GM04503 (cell line): Measurements from ENCODE around the gene FHIT.

Experiments
- DNase-seq: peaks from one replicate; pipeline ENCODE4 v3.0.0-alpha.2; 2012; ENCODE audit warnings: low read depth

Gene FHIT

GRCh38 chr3:59793976-59794375 is 1457.3 kb downstream of the FHIT start:
- DNase-seq = no peak

DNA sequence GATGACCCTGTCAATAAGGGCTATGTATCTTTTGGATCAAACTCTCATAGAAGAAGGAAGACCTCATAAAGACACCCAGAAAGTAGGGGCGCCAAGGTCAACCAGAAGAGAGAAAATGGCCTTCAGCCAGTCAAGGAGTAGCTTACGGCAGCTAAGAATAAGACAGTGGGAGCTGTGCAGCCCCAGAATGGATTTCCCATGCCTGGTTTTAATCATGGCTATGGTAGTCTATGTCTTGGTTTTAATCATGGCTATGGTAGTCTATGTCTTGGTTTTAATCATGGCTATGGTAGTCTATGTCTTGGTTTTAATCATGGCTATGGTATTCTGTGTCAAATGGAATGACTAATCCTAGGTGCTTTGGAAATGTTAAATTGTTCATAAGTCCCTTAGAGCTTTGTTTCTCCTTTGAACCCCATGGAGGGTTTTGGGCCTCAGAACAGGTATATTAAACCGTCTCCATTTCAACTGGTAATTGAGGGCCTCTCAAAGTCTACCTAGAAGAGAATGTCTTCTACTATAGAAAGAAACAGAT is 1459.4 kb downstream of the FHIT start:
- DNase-seq = no peak

DNA sequence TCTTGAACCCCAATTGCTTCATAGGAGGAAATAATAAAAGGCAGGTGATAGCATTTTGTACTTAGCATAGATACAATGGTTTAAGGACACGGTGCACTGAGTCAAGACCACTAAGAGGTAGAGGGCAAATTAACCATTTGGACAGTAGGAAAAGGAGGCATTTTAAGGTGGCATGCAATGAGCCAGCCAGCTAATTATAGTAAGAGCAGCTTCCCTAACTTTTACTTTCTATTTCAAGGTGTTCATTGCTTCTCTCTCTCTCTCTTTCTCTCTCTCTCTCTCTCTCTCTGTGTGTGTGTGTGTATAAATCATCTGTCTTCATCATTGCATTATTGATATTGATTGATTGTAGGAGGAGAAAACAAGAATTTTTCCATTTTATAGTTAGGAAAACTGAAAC is 1461.0 kb downstream of the FHIT start:
- DNase-seq = no peak

- no peak for DNase-seq
These were observed 1462.5 kb downstream of the FHIT start for GRCh38 chr3:59788801-59789200.

GRCh38 chr3:59788133-59788532 is 1463.1 kb downstream of the FHIT start:
- DNase-seq = no peak

DNA sequence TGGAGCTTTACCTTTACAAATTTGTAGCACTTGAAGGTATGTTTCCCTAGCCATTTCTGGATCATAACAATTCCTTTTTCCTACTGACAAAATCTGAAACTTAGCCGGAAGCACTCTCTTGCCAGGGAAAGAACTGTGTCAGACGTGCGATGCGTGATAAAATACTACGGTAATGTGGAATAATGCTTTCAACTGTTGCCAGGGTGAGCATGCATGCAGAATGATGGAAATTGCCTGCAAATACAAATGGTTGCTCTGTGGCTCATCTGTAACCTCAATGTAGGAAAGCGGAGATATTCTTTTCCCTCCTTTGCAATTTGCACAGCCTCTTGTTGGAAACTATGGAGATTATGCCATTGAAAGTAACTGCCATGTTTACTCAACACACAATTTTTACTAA is 1464.9 kb downstream of the FHIT start:
- DNase-seq = no peak

DNA sequence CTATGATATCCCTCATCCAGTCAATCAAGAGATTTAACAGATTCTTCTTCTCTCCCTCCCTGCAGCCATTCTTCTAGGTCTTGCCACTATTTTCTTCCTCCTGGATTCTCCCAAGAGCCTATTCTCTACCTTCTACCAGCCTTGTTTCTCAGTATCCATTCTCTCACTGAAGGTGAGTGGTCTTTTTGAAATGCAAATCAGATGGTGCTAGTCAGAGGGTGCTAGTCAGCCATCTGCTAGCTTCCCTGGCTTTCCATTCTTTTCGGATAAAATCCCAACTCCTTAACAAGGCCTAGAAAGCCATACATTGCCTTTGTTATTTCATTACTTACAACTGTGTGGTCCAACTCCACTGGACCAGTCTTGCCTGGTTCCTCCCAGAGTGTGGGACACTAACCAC is 1467.1 kb downstream of the FHIT start:
- no peak for DNase-seq

GRCh38 chr3:59783468-59783988 is 1467.7 kb downstream of the FHIT start:
- DNase-seq = no peak

- DNase-seq = no peak
These were observed 1468.6 kb downstream of the FHIT start for GRCh38 chr3:59782664-59783063.

DNA sequence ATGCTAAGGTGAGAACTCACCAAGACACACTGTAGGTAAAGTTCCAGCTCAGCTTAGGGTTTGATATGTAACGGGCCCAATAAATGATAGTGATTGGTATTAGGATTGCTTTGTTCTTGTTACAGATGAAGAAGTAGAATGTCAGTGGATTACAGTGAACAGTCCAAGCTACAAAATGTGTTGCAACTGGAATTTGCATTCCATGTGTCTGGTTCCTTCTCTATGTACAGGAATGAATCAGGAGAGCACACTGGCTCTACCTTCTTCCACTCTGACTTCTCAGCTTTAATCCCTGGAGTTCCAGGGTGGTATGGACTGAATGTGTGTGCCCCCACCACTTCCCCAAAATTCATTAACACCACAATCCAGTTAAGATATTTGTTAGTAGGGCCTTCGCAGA is 1471.0 kb downstream of the FHIT start:
- no peak for DNase-seq

DNA sequence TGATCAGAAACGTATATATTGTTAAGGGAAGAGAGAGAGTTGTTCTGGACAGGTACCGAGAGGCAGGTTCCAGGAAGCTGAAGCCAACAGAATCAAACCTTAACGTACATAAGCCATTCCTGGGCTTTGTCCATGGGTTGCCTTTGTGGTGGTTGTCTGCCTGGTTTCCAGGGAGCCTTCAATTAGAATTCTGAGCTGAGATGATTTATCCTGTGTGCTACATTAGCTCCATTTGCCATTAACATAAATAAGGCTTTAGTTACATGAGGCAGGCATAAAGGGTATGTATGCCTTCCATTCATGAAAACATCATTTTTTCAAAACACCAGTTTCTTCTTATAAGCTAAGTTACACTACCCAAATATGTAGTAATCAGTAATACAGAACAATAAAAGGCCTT is 1472.0 kb downstream of the FHIT start:
- DNase-seq = no peak

GRCh38 chr3:59777667-59778077 is 1473.6 kb downstream of the FHIT start:
- DNase-seq = no peak

GRCh38 chr3:59777066-59777465 is 1474.2 kb downstream of the FHIT start:
- no peak for DNase-seq

DNA sequence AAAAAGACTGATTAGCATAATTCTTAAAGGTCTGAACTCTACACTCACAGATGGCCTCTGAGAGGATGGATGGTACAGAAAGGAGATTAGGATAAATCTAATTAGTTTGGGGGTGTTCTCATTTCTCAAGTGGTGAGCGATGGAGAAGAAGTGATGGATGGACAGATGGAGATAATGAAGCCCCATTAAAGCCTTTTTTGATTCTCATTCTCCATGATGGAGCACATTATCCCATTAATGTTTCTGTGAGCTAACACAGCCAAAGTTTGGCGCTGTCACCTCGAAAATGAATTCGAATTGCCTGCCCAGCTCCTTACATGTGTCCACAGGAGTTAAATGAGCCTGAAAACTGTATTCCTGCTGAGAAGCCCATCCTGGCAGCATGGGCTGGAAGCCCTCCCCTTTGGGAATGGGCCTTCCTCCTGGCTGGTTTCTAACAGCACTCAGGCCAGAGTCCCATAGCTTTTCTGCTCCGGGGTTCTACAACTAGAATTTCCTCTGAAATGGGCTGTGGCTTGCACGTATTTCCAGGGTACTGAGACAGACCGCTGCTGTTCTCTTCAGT is 1475.4 kb downstream of the FHIT start:
- DNase-seq = no peak

DNA sequence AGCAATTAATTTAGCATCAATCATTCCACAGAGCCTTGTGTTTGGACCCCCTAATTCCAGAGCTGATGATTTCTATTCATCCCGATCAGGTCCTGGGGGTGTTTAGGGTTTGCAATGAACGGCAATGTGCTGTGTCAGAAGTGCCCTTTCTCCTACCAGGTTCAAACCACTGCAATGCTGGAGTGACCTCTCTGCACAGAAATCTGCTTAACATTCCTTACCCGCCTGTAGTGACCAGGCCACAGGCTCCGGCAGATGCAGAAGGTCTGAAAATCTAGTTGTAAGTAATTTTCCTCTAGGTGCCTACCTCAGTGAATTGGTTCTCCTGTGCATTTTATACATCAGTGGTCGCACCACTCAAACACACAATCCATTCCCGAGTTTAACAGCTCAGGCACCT is 1476.1 kb downstream of the FHIT start:
- DNase-seq = no peak

DNA sequence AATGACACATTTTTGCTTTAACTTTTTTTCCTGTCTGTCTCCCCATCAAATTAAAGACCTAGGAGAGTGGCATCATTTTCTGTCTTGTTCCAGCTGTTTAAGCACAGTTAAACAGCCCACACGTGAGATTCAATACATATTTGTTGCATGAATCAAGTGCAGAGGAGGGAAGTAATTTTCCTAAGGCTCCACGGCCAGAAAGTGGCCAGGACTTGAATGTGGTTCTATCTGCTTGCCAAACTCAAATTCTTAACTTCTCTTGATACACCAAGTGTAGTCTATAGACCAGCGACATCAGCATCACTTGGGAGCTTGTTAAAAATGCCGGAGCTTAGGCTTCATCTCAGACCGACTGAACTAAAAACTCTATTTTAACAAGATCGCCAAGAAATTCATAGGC is 1476.6 kb downstream of the FHIT start:
- DNase-seq = peak; percentile 51

GRCh38 chr3:59774000-59774399 is 1477.3 kb downstream of the FHIT start:
- no peak for DNase-seq

DNA sequence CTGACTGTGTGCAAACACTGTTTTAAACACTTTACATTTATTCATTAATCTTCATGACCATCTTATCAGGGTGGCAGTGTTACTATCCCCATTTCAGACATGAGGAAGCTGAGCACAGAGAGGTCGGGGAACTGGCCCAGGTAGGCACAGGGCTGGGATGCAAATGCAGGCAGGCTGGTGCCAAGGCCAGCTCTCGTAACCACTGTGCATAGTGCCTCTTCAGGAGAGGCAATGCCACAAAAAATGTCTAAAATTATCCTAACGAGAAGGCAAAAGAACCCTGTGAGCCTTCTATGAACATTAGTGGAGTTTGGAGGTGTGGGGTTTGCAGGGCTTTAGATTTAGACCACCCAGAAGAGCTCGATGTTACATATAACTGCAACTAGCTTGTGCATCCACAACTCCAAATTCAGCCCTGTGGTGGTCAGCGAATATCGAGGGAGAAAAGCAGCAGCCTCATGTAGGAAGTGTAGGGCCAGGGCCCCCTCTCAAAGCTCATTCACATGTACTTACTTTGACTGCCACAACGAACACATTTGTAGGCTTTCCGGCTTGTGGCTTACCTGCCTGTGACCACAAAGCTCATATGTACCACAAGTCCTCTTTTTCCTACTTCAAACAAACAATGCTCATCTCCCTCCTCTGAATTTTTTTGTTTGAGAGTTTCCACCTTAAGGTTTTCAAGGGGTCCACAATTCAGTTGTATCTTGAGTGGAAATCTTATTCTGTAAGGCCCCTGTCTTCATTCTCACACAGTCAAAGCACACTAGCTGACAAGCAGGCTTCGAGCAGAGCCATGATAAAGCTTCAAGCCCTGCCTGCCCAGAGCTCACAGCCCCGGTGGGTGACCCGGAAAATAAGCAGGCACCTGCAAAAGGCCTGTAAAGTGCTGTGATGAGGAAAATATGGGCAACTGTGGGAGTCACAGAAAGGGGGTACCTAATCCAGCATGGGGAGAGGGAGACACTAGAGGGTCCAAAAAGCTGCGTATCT is 1478.5 kb downstream of the FHIT start:
- no peak for DNase-seq

DNA sequence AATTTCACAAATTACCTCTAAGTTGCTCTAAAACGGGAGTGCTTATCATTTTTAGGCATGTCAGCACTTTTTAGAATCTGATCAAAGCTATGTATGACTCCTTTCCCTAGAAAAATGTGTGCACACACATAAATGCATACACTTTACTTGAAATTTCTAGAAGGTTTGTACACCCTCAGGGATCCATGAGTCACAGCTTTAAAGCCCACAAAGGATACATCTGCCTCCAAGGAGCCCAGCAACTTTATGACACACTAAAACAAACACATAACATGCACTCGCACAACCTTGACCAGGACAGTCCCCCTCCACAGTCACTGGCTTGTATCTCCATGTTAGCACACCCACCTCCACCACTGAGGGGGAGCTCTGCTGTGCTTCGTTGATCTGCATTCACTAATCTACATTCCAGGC is 1479.5 kb downstream of the FHIT start:
- DNase-seq = peak; percentile 80

- DNase-seq = no peak
These were observed 1482.0 kb downstream of the FHIT start for GRCh38 chr3:59769127-59769750.

DNA sequence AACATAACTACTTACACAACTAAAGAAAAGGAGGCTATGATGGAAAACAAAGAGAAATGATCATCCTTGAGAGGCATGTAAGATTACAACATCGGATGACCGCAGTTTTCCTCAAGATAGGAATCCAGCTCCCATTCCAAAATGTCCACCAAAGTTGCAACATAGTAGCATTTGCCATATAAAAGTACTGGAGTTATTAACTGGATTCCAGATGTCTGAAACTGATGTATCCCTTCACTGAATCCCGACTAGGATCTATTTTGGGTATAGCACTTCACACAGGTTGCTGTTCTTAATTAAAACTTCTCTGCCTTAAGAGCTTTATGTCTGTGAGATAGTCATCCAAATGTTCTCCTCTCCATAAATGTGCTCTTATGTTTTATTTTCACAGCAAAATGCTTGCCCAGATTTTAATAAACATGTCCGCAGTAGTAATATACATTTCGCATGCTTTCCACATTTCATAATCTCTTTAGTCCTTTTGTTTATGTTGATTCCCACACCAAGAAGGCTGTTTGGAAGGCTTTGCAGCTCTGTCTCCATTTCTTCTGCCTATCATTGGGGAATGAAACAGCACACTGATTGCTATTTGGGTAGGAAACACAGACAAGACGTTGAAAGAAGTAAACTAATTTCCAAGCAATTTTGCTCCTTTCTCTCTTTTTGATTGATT is 1484.9 kb downstream of the FHIT start:
- peak; percentile 88 for DNase-seq

DNA sequence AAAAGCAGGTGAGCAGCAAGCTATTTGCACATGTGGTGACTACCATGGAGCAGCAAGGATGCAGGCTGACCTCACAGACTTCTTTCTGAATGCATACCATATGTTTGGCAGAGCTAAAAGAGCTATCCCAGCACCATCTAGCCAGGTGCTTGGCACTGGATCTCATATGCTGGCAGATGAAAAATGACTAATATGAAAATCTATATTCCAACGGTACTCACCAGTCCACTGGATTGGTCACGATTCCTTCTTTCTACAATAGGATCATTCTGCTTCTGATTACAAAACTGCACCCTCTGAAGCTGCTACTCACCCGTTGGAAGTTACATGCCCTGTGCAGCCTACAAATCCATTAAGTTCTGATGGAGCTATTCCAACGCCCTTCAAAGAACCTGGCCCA is 1487.1 kb downstream of the FHIT start:
- DNase-seq = no peak
